OCI-LY3 (cell line): ENCODE measurements around the gene EHF.

Source experiments
- H2AFZ ChIP-seq: fragments of 200-600, 300-600 bp; shearing (Covaris generic); 2 replicates; pipeline ENCODE4 v1.6.0; 2014; ENCODE audit warnings: antibody characterized with exemption, low read depth, low read length
- H3K27ac ChIP-seq: fragments of 200-600, 300-600 bp; sonication (generic); 2 replicates; pipeline ENCODE4 v1.5.1; 2014; ENCODE audit warnings: mild to moderate bottlenecking, low read length, moderate library complexity, mixed read lengths
- H3K27me3 ChIP-seq: fragments of 200-600, 300-600 bp; sonication (generic); 2 replicates; pipeline ENCODE4 v1.6.1; 2014; ENCODE audit warnings: low read depth, low read length, mixed read lengths
- H3K36me3 ChIP-seq: fragments of 200-600, 300-600 bp; sonication (generic); replicated peaks from 2 replicates; pipeline ENCODE3; 2014; ENCODE audit warnings: low read depth, low read length, mixed read lengths
- H3K4me1 ChIP-seq: fragments of 300-600, 200-600 bp; sonication (generic); 2 replicates; pipeline ENCODE4 v1.6.1; 2014; ENCODE audit warnings: low read length, mixed read lengths
- H3K4me2 ChIP-seq: fragments of 200-600, 300-600 bp; sonication (generic); 2 replicates; pipeline ENCODE4 v1.6.1; 2014; ENCODE audit warnings: low read length, mixed read lengths
- H3K4me3 ChIP-seq: fragments of 300-600, 200-600 bp; sonication (generic); 2 replicates; pipeline ENCODE4 v1.5.1; 2014; ENCODE audit warnings: antibody characterized with exemption, mild to moderate bottlenecking, low read length, moderate library complexity
- H3K79me2 ChIP-seq: fragments of 300-600, 200-600 bp; shearing (Covaris generic); 2 replicates; pipeline ENCODE4 v1.6.1; 2014; ENCODE audit warnings: mild to moderate bottlenecking, low read length, mixed read lengths
- H3K9ac ChIP-seq: fragments of 300-600, 200-600 bp; shearing (Covaris generic); 2 replicates; pipeline ENCODE4 v1.6.0; 2014; ENCODE audit warnings: mild to moderate bottlenecking, low read length, moderate library complexity
- H3K9me3 ChIP-seq: fragments of 200-600, 300-600 bp; shearing (Covaris generic); 2 replicates; pipeline ENCODE4 v1.6.1; 2014; ENCODE audit warnings: low read length, mixed read lengths; ENCODE audit not compliant: insufficient read depth
- H4K20me1 ChIP-seq: fragments of 200-600, 300-600 bp; sonication (generic); 2 replicates; pipeline ENCODE4 v1.6.1; 2016; ENCODE audit warnings: low read length, mixed read lengths; ENCODE audit not compliant: insufficient read depth
- EZH2phosphoT487 ChIP-seq: fragments of 200-600 bp; shearing (Covaris generic); IDR thresholded peaks from 2 replicates; pipeline ENCODE4 v1.6.1; 2018; ENCODE audit warnings: antibody characterized with exemption, mixed run types, low read depth
- TF ChIP-seq, protein P1 (sequence below): fragments of 200-600, 300-600 bp; sonication (generic); IDR thresholded peaks from 2 replicates; pipeline ENCODE4 v1.5.1; 2014; ENCODE audit warnings: antibody characterized with exemption, low read length, low read depth

EHF gene

DNA sequence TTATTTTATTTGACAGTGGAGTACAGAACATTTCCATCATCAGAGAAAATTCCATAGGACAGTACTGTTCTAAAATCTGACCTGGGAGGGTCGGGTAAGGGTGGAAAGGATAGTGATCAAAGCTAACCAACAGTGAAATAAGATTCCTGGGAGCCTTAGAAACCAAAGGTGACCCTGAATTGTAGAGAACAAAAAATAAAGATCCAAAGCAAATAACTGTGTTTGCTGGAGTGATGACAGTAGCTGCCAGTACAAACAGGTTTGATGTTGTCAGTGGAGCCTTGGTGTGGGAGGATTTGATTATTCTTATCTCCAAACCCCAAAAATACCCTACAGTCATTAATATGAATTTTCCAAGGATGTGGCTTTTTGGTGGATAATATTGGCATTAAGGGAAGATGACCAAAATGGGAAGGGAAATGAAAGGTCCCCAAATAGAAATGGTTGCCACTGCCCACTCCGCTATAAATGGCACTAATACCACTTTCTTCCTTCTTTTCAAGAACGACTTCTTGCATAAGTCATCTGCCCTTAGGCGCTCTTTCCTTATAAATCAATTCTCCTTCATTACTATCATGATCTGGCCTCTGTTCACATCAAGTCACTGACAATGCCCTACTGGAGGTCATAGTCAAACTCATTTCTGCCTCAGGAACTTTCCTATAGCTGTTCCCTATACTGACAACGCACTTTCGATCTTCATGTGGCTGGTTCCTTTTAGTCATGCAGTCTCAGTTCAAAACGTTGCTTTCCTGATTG, 44.4 kb downstream of the EHF start:
- Histone ChIP-seq H3K4me2 (no peak overlapping the region), H3K79me2 (no peaks in the 10 kb centered on the region), H3K36me3 (no peaks in the 10 kb centered on the region), H3K4me3 (no peak overlapping the region), H3K27ac (no peak overlapping the region), H3K4me1 (peaks cover 6% of the 10 kb centered on the region), H3K9me3 (no peaks in the 10 kb centered on the region), H4K20me1 (no peaks in the 10 kb centered on the region), H3K27me3 (no peaks in the 10 kb centered on the region; the same call in 1 of the 2 replicates), H3K9ac (no peak overlapping the region), H2AFZ (no peak overlapping the region)
- TF ChIP-seq, protein P1, sequence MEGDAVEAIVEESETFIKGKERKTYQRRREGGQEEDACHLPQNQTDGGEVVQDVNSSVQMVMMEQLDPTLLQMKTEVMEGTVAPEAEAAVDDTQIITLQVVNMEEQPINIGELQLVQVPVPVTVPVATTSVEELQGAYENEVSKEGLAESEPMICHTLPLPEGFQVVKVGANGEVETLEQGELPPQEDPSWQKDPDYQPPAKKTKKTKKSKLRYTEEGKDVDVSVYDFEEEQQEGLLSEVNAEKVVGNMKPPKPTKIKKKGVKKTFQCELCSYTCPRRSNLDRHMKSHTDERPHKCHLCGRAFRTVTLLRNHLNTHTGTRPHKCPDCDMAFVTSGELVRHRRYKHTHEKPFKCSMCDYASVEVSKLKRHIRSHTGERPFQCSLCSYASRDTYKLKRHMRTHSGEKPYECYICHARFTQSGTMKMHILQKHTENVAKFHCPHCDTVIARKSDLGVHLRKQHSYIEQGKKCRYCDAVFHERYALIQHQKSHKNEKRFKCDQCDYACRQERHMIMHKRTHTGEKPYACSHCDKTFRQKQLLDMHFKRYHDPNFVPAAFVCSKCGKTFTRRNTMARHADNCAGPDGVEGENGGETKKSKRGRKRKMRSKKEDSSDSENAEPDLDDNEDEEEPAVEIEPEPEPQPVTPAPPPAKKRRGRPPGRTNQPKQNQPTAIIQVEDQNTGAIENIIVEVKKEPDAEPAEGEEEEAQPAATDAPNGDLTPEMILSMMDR: no peak
- no peak for TF ChIP-seq EZH2phosphoT487

GRCh38 chr11:34667810-34668582, 47.1 kb downstream of the EHF start:
- Histone ChIP-seq H2AFZ (no peak overlapping the region), H3K9ac (no peak overlapping the region), H3K79me2 (no peaks in the 10 kb centered on the region), H3K4me2 (no peak overlapping the region), H3K4me3 (no peak overlapping the region), H3K27me3 (no peaks in the 10 kb centered on the region; the same call in 1 of the 2 replicates), H3K4me1 (peaks cover 21% of the 10 kb centered on the region), H3K9me3 (no peaks in the 10 kb centered on the region), H3K36me3 (no peaks in the 10 kb centered on the region), H3K27ac (no peak overlapping the region), H4K20me1 (no peaks in the 10 kb centered on the region)
- TF ChIP-seq, protein P1: no peak
- no peak for TF ChIP-seq EZH2phosphoT487

DNA sequence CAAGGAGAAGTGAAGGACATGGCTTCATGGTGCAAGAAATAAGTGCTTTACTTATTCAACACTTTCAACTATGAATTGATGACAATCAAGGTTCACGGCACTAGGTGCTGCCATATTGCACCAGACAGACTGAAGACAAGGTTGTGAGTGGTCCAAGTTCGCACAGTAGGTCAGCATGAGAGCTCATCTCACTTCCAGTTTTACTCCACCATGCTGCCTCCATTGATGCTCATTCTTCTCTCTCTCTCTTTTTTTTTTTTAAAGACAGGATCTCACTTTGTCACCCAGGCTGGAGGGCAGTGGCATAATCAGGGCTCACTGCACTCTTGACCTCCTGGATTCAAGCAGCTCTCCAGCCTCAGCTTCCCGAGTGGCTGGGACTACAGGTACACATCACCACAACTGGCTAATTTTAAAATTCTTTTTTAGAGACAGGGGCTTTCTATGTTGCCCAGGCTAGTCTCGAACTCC, 47.7 kb downstream of the EHF start:
- H3K27ac ChIP-seq: no peak overlapping the region
- no peak overlapping the region for H2AFZ ChIP-seq
- no peak overlapping the region for H3K4me2 ChIP-seq
- no peaks in the 10 kb centered on the region for H4K20me1 ChIP-seq
- H3K9me3 ChIP-seq: no peaks in the 10 kb centered on the region
- H3K9ac ChIP-seq: no peak overlapping the region
- TF ChIP-seq EZH2phosphoT487: no peak
- TF ChIP-seq, protein P1: no peak
- peaks cover 21% of the 10 kb centered on the region for H3K4me1 ChIP-seq
- H3K79me2 ChIP-seq: no peaks in the 10 kb centered on the region
- H3K36me3 ChIP-seq: no peaks in the 10 kb centered on the region
- H3K27me3 ChIP-seq: no peaks in the 10 kb centered on the region; the same call in 1 of the 2 replicates
- H3K4me3 ChIP-seq: no peak overlapping the region

DNA sequence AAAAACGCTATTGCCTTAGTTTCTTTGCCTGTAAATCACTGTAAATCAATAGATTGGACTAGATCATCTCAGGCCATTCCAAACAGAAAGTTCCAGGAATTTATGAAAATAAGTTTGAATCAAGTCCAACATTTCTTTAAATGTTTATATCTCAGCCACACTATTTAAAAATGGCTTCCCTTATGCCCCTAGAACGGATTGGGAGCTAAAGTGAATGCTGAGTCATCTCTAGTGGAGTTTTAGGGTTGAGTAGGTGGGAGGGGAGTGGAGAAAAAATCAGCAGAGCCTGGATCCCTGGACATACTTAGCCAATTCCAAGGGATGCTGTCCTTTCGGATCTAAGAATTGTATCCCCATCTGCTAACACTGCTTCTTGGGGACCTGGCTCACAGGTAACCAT, 48.6 kb downstream of the EHF start:
- H3K4me3 ChIP-seq: no peak overlapping the region
- H2AFZ ChIP-seq: no peak overlapping the region
- H3K36me3 ChIP-seq: no peaks in the 10 kb centered on the region
- peaks cover 21% of the 10 kb centered on the region for H3K4me1 ChIP-seq
- H4K20me1 ChIP-seq: no peaks in the 10 kb centered on the region
- no peak overlapping the region for H3K27ac ChIP-seq
- no peak overlapping the region for H3K9ac ChIP-seq
- no peak overlapping the region for H3K4me2 ChIP-seq
- TF ChIP-seq EZH2phosphoT487: no peak
- TF ChIP-seq, protein P1: no peak
- no peaks in the 10 kb centered on the region for H3K79me2 ChIP-seq
- no peaks in the 10 kb centered on the region for H3K9me3 ChIP-seq
- no peaks in the 10 kb centered on the region; the same call in 1 of the 2 replicates for H3K27me3 ChIP-seq
